ENCODE measurements around the gene ZNF624. TPM values are rescaled to one million over a fixed set of nuclear protein-coding genes. Genes with fewer than 3 reads are reported as not detected.
"Not testable (repeated sequence)": the region's sequence is repeated elsewhere in the genome, so short reads cannot be mapped to it uniquely, and the experiment has no call there.

ZNF624 gene
- total RNA-seq = 1 to 10 TPM; 3.5 to 8.7 TPM
- 7.1 TPM for polyA plus RNA-seq (2013, experiment 1 of 2)
- 7.9 TPM for polyA plus RNA-seq (2013, experiment 2 of 2)
- long read RNA-seq, experiment 1, full-length matches to known transcripts = 1 of 1 reads
- long read RNA-seq, experiment 1, partial matches to known transcripts = 0 of 1 reads
- long read RNA-seq, experiment 1, other reads (novel, unspliced or antisense) = 0 of 1 reads
- long read RNA-seq, experiment 2, full-length matches to known transcripts = 4 of 7 reads
- long read RNA-seq, experiment 2, partial matches to known transcripts = 0 of 7 reads
- long read RNA-seq, experiment 2, other reads (novel, unspliced or antisense) = 3 of 7 reads
- long read RNA-seq, experiment 3, full-length matches to known transcripts = 14 of 19 reads
- long read RNA-seq, experiment 3, partial matches to known transcripts = 0 of 19 reads
- long read RNA-seq, experiment 3, other reads (novel, unspliced or antisense) = 5 of 19 reads
- long read RNA-seq, experiment 4, full-length matches to known transcripts = 1 of 1 reads
- long read RNA-seq, experiment 4, partial matches to known transcripts = 0 of 1 reads
- long read RNA-seq, experiment 4, other reads (novel, unspliced or antisense) = 0 of 1 reads

DNA sequence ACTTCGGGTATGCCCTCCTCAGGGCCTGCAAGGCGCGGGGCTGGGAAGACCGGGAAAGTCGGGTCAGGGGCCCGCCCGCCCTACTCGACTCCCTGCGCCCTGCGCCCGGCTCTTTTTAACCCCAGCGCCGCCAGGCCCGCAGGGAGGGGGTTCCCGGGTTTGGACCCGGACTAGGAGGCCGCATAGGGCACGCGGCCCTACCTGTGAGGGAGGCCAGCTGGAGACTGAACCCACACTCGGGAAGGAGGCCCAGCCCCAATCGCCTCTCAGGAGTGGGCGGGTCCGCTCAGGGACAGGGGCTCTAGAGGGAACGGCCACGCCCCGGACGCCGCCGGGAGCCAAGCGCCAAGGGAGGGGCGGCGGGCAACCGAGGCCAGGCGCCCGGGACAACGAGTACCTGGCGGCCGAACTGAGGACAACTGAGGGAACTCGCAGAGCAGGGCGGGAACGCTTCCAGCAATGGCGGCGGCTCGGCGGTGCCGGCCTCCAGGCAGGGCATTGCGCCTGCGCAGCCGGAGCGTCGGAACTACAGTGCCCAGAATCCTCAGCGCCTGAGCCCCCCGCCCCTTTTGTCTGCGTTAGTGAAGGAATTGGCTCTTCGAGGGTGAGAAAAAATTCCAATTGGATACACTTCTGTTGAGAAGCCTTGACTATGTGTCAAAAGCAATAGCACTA, at the start of gene ZNF624:
TSS of gene ZNF624 (minus strand) at position 484 of the 675 bp plus-strand sequence.
- H3K9ac ChIP-seq (ENCODE audit: extremely low read depth, low read length, poor library complexity, severe bottlenecking) = peak within 1 kb of the TSS; percentile 42
- H3K27me3 ChIP-seq (ENCODE audit: control insufficient read depth, insufficient read depth, low read length, poor library complexity, severe bottlenecking) = no peaks in the 10 kb centered on the region
- H3K9me3 ChIP-seq (ENCODE audit: control insufficient read depth, low read length) = no peaks in the 10 kb centered on the region
- no peaks in the 10 kb centered on the region for H3K4me1 ChIP-seq (ENCODE audit: control insufficient read depth, insufficient read depth, low read length)
- H3K4me1 Mint-ChIP-seq = peaks cover 13% of the 10 kb centered on the region
- 0 to 1% methylated on average over 26 to 55 of the region's 55 CpGs for WGBS, 2 experiments (ENCODE audit: insufficient coverage in 1 of 2, insufficient read length in 1 of 2)
- H3K36me3 ChIP-seq (ENCODE audit: control insufficient read depth, insufficient read depth, low read length) = no peaks in the 10 kb centered on the region
- H3K9me3 Mint-ChIP-seq = peaks cover 3% of the 10 kb centered on the region
- TF ChIP-seq, protein P1, sequence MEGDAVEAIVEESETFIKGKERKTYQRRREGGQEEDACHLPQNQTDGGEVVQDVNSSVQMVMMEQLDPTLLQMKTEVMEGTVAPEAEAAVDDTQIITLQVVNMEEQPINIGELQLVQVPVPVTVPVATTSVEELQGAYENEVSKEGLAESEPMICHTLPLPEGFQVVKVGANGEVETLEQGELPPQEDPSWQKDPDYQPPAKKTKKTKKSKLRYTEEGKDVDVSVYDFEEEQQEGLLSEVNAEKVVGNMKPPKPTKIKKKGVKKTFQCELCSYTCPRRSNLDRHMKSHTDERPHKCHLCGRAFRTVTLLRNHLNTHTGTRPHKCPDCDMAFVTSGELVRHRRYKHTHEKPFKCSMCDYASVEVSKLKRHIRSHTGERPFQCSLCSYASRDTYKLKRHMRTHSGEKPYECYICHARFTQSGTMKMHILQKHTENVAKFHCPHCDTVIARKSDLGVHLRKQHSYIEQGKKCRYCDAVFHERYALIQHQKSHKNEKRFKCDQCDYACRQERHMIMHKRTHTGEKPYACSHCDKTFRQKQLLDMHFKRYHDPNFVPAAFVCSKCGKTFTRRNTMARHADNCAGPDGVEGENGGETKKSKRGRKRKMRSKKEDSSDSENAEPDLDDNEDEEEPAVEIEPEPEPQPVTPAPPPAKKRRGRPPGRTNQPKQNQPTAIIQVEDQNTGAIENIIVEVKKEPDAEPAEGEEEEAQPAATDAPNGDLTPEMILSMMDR (conservative IDR thresholded peaks at IDR 0.05) = no peak
- no peaks in the 10 kb centered on the region for H3K27me3 Mint-ChIP-seq (ENCODE audit: insufficient read depth)
- peak within 1 kb of the TSS; percentile 68 for H3K27ac ChIP-seq (ENCODE audit: low read depth, low read length)
- peak within 1 kb of the TSS; percentile 74 for H3K27ac Mint-ChIP-seq
- DNase-seq = peak; percentile 99
- H3K4me3 ChIP-seq (ENCODE audit: low read length) = peak within 1 kb of the TSS; percentile 92
- peak within 1 kb of the TSS; percentile 76 for H3K4me3 Mint-ChIP-seq
- H3K36me3 Mint-ChIP-seq (ENCODE audit: low read depth) = no peaks in the 10 kb centered on the region

GRCh38 chr17:16697603-16698002, 44.0 kb upstream of the ZNF624 start:
- H3K9me3 ChIP-seq (ENCODE audit: control insufficient read depth, low read length); H3K4me3 Mint-ChIP-seq; H3K27me3 Mint-ChIP-seq (ENCODE audit: insufficient read depth); H3K27ac ChIP-seq (ENCODE audit: low read depth, low read length); H3K27me3 ChIP-seq (ENCODE audit: control insufficient read depth, insufficient read depth, low read length, poor library complexity, severe bottlenecking); H3K9me3 Mint-ChIP-seq; H3K4me3 ChIP-seq (ENCODE audit: low read length); H3K36me3 ChIP-seq (ENCODE audit: control insufficient read depth, insufficient read depth, low read length); H3K36me3 Mint-ChIP-seq (ENCODE audit: low read depth); H3K27ac Mint-ChIP-seq; DNase-seq; H3K4me1 ChIP-seq (ENCODE audit: control insufficient read depth, insufficient read depth, low read length); H3K4me1 Mint-ChIP-seq; H3K9ac ChIP-seq (ENCODE audit: extremely low read depth, low read length, poor library complexity, severe bottlenecking): not testable (repeated sequence)
- WGBS, 2 experiments (ENCODE audit: insufficient coverage in 1 of 2, insufficient read length in 1 of 2) = 92 to 100% methylated on average over 1 to 2 of the region's 5 CpGs

DNA sequence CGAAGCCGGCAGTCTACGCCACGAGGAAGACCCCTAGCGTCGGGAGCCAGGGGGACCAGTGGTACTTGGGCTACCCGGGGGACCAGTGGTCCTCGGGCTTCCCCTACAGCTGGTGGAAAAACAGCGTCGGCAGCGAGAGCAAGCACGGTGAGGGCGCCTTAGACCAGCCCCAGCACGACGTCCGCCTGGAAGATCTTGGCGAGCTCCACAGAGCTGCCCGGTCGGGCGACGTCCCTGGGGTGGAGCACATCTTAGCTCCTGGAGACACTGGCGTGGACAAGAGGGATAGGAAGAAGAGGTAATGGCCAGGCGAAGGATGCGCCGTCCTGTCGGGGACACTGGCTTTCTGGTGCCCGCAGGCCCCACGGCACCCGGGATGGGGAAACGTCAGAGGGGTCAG, 36.8 kb upstream of the ZNF624 start:
- H3K4me3 Mint-ChIP-seq; H3K27ac ChIP-seq (ENCODE audit: low read depth, low read length); H3K4me1 ChIP-seq (ENCODE audit: control insufficient read depth, insufficient read depth, low read length); H3K27ac Mint-ChIP-seq; H3K27me3 Mint-ChIP-seq (ENCODE audit: insufficient read depth); DNase-seq; H3K36me3 Mint-ChIP-seq (ENCODE audit: low read depth); H3K4me1 Mint-ChIP-seq; H3K36me3 ChIP-seq (ENCODE audit: control insufficient read depth, insufficient read depth, low read length); H3K4me3 ChIP-seq (ENCODE audit: low read length); H3K27me3 ChIP-seq (ENCODE audit: control insufficient read depth, insufficient read depth, low read length, poor library complexity, severe bottlenecking); H3K9me3 ChIP-seq (ENCODE audit: control insufficient read depth, low read length); H3K9ac ChIP-seq (ENCODE audit: extremely low read depth, low read length, poor library complexity, severe bottlenecking): not testable (repeated sequence)
- WGBS, 2 experiments (ENCODE audit: insufficient coverage in 1 of 2, insufficient read length in 1 of 2) = 95 to 96% methylated on average over 7 to 17 of the region's 30 CpGs
- peaks cover 16% of the 10 kb centered on the region for H3K9me3 Mint-ChIP-seq

GRCh38 chr17:16689731-16690281, 36.2 kb upstream of the ZNF624 start, which contains the start of gene CCDC144A:
CCDC144A (plus strand) TSS chr17:16690241; CDS start chr17:16690401, 160 bp downstream.
- not testable (repeated sequence) for H3K9me3 ChIP-seq (ENCODE audit: control insufficient read depth, low read length); H3K9ac ChIP-seq (ENCODE audit: extremely low read depth, low read length, poor library complexity, severe bottlenecking); H3K27me3 ChIP-seq (ENCODE audit: control insufficient read depth, insufficient read depth, low read length, poor library complexity, severe bottlenecking); H3K27me3 Mint-ChIP-seq (ENCODE audit: insufficient read depth); H3K4me1 ChIP-seq (ENCODE audit: control insufficient read depth, insufficient read depth, low read length); H3K4me3 Mint-ChIP-seq; H3K36me3 ChIP-seq (ENCODE audit: control insufficient read depth, insufficient read depth, low read length); H3K36me3 Mint-ChIP-seq (ENCODE audit: low read depth); H3K27ac ChIP-seq (ENCODE audit: low read depth, low read length); H3K27ac Mint-ChIP-seq; H3K4me3 ChIP-seq (ENCODE audit: low read length); H3K4me1 Mint-ChIP-seq
- TF ChIP-seq, protein P1 (conservative IDR thresholded peaks at IDR 0.05) = peak; percentile 88
- H3K9me3 Mint-ChIP-seq = peaks cover 16% of the 10 kb centered on the region
- peak; percentile 72 for DNase-seq
- 94 to 99% methylated on average over 19 to 33 of the region's 33 CpGs for WGBS, 2 experiments (ENCODE audit: insufficient coverage in 1 of 2, insufficient read length in 1 of 2)

- not testable (repeated sequence) for H3K4me3 Mint-ChIP-seq; H3K4me3 ChIP-seq (ENCODE audit: low read length); H3K27ac ChIP-seq (ENCODE audit: low read depth, low read length); H3K4me1 Mint-ChIP-seq; H3K9me3 ChIP-seq (ENCODE audit: control insufficient read depth, low read length); H3K36me3 Mint-ChIP-seq (ENCODE audit: low read depth); H3K27me3 ChIP-seq (ENCODE audit: control insufficient read depth, insufficient read depth, low read length, poor library complexity, severe bottlenecking); H3K9ac ChIP-seq (ENCODE audit: extremely low read depth, low read length, poor library complexity, severe bottlenecking); H3K4me1 ChIP-seq (ENCODE audit: control insufficient read depth, insufficient read depth, low read length); H3K36me3 ChIP-seq (ENCODE audit: control insufficient read depth, insufficient read depth, low read length)
- Mint-ChIP-seq H3K9me3 (peaks cover 16% of the 10 kb centered on the region), H3K27ac (peak overlapping the region; percentile 70), H3K27me3 (ENCODE audit: insufficient read depth) (peaks cover 19% of the 10 kb centered on the region)
- 5% methylated on average over 4 of the region's 5 CpGs; no CpG with 5 or more reads in 1 of the 2 experiments for WGBS, 2 experiments (ENCODE audit: insufficient coverage in 1 of 2, insufficient read length in 1 of 2)
- peak; percentile 90 for DNase-seq
Observed at GRCh38 chr17:16687151-16687550, 33.5 kb upstream of the ZNF624 start.

Measured in endodermal cell (in vitro differentiated cells).